GM23338 (cell line): ENCODE data around the gene DNAJC19.

Experiments used
- CTCF ChIP-seq, 2 experiments: fragments of 200-600 bp in 1 of 2; sonication (generic) in 1 of 2; conservative IDR thresholded peaks; 2 replicates each; pipeline versions ENCODE4 v1.5.1 to v1.6.1; 2016 to 2017; ENCODE audit warnings: antibody characterized with exemption in 2 of 2, low read depth in 2 of 2, mild to moderate bottlenecking in 2 of 2, moderate library complexity in 1 of 2
- EZH2 ChIP-seq: fragments of 200-600 bp; sonication (generic); IDR thresholded peaks from one replicate; pipeline ENCODE4 v1.8.0; 2017; ENCODE audit warnings: antibody characterized with exemption, mild to moderate bottlenecking, low read depth; ENCODE audit not compliant: unreplicated experiment
- JUNB ChIP-seq: IDR thresholded peaks from one replicate; pipeline ENCODE4 v1.6.1; 2016; ENCODE audit warnings: antibody characterized with exemption; ENCODE audit not compliant: unreplicated experiment
- POLR2AphosphoS5 ChIP-seq: IDR thresholded peaks from 2 replicates; pipeline ENCODE4 v1.6.1; 2016; ENCODE audit warnings: antibody characterized with exemption, low read depth
- REST ChIP-seq: IDR thresholded peaks from one replicate; pipeline ENCODE4 v1.6.1; 2018; ENCODE audit warnings: antibody characterized with exemption; ENCODE audit not compliant: unreplicated experiment
- ZNF331 ChIP-seq: fragments of 250-450 bp; sonication (Bioruptor Pico); IDR thresholded peaks from 2 replicates; pipeline ENCODE4 v1.5.0; 2020; ENCODE audit warnings: low read depth, mild to moderate bottlenecking, moderate library complexity

GRCh38 chr3:180981912-180982311 is 7.6 kb downstream of the DNAJC19 start:
- TF ChIP-seq CTCF (conservative IDR thresholded peaks at IDR 0.05; ENCODE audit: low read depth in 2 of 2) (no peak), ZNF331 (no peak), POLR2AphosphoS5 (no peak), JUNB (no peak), REST (no peak), EZH2 (no peak)
